NCI-H1417 treated with DMSO at 0.1 percent for 48 hours (cell line): ENCODE data around the gene TSPAN10.

Experiments
- DNase-seq: peaks from one replicate; lab custom pipeline; 2025; lab: John Stamatoyannopoulos, UW

Gene TSPAN10

DNA sequence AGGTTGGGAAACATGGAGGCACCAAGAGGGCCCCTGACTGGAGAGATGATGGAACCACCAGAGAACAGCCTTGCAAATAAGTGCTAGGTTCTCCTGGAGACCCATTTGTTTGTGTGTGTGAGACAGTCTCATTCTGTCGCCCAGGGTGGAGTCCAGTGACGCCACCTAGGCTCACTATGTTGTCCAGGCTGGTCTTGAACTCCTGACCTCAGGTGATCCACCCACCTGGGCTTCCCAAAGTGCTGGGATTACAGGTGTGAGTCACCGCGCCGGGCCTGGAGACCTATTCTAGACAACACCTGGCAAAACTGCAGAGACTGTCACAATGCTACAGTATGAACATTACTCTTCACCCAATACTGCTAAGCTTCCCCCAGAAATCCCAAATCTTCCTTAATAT lies 1.6 kb upstream of the TSPAN10 start:
- no peak for DNase-seq

DNA sequence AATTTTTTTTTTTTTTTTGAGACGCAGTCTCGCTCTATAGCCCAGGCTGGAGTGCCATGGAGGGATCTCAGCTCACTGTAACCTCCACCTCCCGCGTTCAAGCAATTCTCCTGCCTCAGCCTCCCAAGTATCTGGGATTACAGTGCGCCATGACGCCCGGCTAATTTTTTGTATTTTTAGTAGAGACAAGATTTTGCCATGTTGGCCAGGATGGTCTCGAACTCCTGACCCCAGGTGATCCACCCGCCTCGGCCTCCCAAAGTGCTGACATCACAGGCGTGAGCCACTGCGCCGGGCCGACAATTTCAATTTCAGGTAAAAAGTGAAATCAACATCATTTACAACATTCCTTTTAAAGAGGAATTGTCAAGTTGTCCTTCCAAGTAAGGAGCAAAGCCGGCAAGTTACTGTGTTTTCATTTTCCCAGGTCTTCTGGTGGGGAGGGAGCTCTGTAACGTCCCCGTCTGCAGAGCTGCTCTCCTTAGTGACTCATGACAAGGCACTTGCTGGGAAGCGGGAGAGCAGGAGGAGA lies 957 bp upstream of the TSPAN10 start:
- DNase-seq: no peak

- DNase-seq: no peak
Observed at GRCh38 chr17:81638683-81639082, 1.7 kb downstream of the TSPAN10 start.

- no peak for DNase-seq
Observed at GRCh38 chr17:81640011-81640410, 3.0 kb downstream of the TSPAN10 start.

DNA sequence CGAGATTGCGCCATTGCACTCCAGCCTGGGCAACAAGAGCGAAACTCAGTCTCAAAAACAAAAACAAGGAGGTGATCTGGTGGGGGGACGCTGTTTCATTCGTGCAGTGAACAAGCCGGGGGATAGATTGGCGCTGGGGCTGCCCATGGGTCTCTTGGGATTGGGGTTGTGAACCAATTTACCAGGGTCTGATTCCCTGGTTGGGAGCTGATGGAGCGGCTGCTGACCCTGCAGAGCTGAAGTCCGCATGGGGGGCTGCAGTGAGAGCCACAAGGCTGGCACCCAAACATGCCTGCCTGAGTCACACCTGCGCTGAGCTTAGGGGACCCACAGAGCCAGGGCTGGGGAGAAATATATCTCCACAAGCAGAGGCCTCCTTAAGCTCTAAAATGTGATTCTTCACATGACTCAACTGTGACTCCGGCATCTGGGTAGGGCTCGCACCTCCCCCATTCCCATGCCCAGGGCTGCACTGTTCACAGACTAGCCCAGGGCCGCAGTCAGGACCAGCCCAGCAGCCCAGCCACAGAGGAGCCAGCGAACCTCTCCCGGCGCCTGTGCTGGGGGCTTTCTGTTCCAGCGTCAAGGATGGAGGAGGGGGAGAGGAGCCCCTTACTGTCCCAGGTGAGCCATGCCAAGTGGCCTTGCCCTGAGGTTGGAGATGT lies 5.0 kb downstream of the TSPAN10 start:
- DNase-seq: no peak

DNA sequence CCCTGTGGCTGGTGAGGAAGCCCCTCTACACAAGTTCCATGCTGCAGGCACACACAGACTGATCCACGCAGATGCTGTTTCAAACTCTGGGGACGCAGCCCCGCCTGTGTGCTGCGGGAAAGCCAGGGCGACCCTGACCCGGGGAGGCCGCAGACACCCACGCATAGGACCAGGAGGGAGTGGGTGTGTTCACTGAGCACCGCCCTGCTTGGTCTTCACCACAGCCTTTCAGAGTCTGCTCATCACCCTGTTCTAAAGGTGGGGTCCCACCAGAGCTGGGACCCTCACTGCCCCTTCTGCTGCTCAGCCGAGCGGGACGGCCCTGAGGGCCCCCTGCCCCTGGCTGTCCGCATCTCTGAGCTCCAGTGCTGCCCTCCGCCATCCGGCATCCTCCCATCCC lies 7.5 kb downstream of the TSPAN10 start:
- no peak for DNase-seq

DNA sequence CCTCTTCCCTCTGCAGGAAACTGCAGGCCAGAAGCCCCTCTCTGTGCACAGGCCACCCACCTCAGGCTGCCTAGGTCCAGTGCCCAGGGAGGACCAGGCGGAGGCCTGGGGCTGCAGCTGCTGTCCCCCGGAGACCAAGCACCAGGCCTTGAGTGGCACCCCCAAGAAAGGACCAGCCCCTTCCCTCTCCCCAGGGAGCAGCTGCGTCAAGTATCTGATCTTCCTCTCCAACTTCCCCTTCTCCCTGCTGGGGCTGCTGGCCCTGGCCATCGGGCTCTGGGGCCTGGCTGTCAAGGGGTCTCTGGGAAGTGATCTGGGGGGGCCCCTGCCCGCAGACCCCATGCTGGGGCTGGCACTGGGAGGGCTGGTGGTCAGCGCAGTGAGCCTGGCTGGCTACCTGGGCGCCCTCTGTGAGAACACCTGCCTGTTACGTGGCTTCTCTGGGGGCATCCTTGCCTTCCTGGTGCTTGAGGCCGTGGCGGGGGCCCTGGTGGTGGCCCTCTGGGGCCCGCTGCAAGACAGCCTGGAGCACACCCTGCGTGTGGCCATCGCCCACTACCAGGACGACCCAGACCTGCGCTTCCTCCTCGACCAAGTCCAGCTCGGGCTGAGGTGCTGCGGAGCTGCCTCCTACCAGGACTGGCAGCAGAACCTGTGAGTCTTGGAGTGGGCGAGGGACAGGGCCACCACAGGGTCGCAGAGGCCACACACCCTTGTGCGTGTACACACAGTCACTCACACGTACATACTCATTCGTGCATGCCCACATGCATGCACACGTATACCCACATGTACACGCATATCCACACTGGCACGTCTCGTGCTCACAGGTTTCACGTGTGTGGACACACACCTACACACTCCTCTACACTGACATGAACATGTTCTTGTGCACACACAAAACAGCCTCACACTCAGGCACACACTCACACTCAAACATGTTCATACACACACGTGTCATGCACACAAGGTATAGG lies 8.3 kb downstream of the TSPAN10 start:
- no peak for DNase-seq

DNA sequence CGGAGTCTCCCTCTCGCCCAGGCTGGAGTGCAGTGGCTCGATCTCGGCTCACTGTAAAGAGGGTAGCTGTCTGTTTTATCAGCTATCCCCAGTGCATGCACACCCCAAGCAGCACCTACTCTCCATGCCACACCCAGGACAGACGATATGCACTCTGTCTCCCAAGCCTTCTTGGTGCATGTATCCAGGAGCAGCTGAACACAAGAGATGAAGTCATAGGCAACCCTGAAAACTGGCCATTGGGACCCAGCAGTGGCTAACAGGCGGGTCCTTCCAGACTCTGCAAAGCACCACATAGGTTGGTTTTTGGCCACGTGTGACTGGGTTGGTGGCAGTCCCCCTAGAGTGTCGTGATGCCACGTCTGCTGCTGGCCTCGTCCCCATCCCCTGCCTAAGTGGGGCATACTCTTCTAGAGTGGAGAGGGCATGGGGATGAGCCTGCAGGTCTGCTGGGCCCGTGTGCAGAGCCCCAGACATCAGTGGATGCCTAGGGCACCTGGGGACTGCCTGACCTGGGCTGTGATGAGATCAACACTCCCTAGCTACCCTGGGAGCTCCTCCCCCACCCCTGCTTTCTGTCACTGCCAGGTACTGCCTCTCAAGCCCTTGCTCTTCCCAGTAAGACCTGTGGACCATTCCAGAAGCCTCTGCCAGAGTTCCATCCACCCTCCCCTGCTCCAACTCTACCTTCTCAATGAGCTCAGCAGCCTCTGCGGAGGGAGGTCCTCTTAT lies 10.0 kb downstream of the TSPAN10 start:
- no peak for DNase-seq

- DNase-seq: no peak
Observed at GRCh38 chr17:81647640-81648012, 10.6 kb downstream of the TSPAN10 start.

GRCh38 chr17:81648013-81648706 lies 11.2 kb downstream of the TSPAN10 start:
- DNase-seq: no peak

DNA sequence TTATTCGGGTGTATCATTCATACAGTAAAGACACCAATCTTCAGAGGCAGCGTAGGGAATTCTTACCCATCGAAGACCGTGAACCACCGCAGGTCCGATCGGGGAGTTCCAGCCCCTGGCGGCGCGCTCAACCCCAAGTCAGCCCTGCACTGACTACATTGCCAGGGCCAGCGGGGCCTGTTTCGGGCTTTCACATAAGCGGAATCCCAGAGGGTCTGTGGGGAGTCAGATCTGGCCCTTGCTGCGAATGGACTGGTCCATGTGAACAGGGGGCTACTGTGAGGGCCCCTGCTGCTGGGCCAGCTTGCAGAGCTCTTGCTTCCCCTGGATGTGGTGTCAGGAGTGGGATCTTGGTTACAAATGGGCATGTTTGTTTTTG lies 11.7 kb downstream of the TSPAN10 start:
- DNase-seq: no peak

GRCh38 chr17:81650951-81651350 lies 14.0 kb downstream of the TSPAN10 start:
- no peak for DNase-seq

DNA sequence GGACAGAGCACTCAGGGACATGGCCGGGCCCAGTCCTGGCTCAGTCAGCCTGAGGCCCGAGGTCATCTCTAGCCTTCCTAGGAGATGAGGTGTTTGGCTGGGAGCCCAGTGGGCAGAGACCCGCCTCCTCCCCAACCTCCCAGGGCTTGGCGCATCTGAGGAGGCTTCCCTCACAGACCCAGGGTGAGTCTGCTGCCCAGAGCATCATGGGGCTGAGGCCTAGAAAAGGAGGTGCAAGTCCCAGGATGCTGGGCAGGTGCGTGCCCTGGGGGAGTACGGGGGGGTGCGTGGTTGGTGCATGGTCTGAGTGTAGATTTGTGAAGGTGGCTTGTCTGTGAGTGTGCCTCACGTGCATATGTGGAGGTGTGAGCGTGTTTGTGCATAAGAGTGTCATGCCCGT lies 14.7 kb downstream of the TSPAN10 start:
- DNase-seq: no peak

- DNase-seq: no peak
Observed at GRCh38 chr17:81652906-81653771, 16.1 kb downstream of the TSPAN10 start.

- no peak for DNase-seq
Observed at GRCh38 chr17:81655378-81656117, 18.6 kb downstream of the TSPAN10 start.

DNA sequence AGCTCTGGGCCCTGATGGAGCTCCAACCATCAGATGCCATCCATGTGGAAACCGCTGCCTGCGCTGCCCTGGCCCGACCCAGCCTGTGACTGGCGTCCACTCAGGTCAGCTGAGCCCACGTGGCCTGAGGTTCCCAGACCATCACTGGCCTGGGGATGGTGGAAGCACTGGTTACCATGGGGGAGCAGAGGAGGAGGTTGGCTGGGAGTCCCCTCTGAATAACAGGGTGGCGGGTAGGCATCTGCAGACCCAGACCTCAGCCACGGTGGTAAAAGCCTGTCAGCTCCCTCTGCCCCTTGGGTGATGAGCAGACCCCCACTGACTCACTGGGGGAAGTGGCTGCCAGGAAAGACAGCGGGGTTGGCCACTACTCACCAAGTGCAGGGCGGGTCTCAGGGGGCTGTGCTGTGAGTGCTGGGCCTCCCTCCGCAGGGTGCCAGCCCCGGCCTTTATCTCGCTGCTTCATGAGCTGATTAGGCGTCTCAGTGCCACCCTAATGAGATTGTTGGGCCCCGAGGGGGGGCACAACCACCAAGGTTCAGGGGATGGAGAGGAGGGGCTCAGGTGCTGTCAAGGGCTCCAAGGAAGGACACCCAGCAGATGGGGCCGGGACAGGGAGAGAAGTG lies 19.2 kb downstream of the TSPAN10 start, which contains the start of gene PDE6G:
Gene PDE6G (minus strand): TSS at position 425 of the 626 bp plus-strand sequence. CDS start 3,237 bp downstream, outside the sequence.
- no peak for DNase-seq

GRCh38 chr17:81656835-81657234 lies 19.8 kb downstream of the TSPAN10 start:
- DNase-seq: no peak

DNA sequence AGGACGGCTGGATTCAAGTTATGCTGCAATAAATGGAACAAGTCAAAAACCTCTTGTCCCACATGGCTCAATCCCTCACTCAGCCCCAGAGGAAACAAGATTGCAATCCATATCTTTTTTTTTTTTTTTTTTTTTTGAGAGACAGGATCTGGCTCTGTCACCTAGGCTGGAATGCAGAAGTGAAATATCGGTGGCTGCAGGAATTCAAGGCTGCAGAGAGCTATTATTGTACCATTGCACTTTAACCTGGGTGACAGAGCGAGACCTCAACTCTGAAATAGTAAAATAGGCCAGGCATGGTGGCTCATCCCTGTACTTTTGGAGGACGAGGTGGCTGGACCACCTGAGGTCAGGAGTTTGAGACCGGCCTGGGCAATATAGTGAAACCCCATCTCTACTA lies 22.0 kb downstream of the TSPAN10 start:
- no peak for DNase-seq

GRCh38 chr17:81660441-81660840 lies 23.4 kb downstream of the TSPAN10 start:
- DNase-seq: no peak

GRCh38 chr17:81662002-81662401 lies 25.0 kb downstream of the TSPAN10 start:
- DNase-seq: no peak
